Fibroblast of skin of right biceps (primary cell): ENCODE results near the gene FNDC3B.
A peak's percentile ranks its signal among the peaks of the same experiment; 100 is the strongest.

ENCODE experiments used
- DNase-seq: peaks from one replicate; pipeline ENCODE4 v3.0.0-alpha.2; 2013

FNDC3B gene

DNA sequence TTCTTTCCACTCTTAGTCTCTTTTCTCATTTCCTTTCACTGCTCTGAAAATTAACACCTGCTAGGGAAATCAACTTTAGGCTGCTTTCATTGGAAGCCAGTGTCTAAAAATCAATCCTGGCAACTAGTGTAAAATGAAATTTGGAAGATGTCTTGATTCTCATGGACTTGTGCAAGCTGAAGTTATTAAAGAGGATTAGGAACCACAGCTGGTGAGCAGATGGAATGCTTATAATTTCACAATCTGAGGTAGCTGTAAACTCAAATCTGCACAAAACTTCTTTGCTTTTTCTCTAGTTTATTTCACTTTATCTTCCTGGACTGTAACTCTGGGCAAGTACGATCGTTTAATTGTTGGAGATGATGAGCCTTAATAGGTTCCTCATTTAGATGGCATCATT, 233.3 kb downstream of the FNDC3B start:
- DNase-seq, result no peak

DNA sequence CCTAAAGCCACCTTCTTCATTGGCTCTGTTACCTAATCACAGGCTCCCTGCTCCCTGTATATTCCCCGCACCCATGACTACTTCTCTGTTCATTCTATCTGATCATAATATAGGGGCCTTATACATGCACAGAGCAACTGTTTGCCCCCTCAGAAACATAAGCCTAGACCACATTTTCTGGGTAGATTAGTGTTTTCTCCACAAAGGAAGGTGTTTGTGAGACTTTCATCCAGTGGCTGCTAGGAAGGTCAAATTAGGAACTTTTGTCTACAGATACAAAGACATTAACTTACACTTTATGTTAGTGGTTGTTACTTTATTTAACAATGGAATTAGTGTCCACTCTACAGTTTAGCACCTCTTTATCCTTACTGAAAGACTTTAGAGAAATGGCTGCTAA, 234.0 kb downstream of the FNDC3B start:
- DNase-seq, result no peak

- DNase-seq, result no peak
Measured at GRCh38 chr3:172274906-172275305, 235.5 kb downstream of the FNDC3B start.

GRCh38 chr3:172275586-172275985, 236.2 kb downstream of the FNDC3B start:
- DNase-seq, result no peak

DNA sequence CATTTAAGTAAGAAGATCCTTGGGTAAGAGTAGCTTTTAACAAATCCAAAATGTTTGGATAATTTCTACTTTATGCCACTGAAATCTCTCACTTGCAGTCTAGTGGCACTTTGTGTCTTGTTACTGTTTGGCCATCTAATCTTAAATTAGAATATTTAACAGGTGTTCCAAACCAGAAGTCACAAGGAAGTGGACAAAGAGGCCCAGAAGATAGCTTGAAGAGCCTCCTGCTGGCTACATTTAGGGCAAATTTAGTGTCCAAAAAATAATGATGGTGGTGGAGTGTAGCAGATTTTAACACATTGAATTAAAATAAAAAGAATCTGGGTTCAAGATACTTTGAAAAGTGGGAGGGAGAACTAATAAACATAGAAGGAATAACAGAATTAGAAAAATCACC, 236.7 kb downstream of the FNDC3B start:
- DNase-seq, result no peak

DNA sequence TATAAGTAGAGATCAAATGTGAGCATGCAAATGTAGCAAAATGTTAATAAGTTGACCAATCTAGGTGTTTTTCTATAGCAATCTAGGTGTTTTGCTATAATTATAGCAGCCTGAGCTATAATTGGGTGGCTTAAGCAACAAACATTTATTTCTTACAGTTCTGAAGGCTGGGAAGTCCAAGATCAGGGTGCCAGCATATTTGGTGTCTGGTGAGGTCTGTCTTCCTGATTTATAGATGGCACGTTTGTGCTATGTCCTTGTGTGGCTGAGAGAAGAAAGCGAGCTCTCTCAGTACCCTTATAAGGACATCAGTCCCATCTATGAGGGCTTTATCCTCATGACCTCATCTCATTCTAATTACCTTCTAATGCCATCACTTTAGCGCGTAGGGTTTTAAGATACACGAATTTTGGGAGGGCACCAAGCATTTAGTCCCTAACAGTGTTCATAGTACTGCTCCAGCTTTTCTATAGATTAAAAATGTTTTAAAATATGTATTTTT, 237.8 kb downstream of the FNDC3B start:
- no peak for DNase-seq

- DNase-seq, result peak; percentile 40
Measured at GRCh38 chr3:172279191-172279640, 239.8 kb downstream of the FNDC3B start.

GRCh38 chr3:172279974-172280373, 240.6 kb downstream of the FNDC3B start:
- no peak for DNase-seq

DNA sequence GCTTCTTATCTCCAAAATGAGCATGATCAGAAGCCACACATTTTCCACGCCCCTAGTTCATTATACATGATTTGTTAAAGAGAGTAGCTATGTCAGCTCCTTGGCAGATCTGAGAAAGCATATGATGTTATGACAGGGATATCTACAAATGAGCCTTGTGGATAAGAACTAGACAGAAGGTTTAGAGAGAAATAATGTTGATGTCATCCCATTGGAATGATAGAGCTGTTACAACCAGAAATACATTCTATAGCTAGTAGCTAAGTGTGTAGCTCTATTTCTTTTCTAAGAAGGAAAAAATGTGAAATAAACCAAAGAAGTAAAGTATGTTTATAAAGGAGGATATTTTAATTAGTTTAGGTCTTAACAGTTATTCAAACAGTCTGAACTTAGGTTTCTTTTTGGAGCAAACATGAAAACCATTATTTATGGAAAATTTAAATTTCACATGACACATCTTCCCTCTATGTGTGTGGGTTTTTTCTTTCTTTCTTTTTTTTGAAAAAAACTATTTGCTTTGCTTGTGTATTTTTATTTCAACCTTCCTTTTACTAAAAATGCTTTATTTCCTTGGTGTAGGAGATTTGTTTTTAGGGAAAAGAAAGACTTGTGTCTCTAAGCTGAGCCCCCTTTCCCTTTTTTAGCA, 241.2 kb downstream of the FNDC3B start:
- peak; percentile 91 for DNase-seq

DNA sequence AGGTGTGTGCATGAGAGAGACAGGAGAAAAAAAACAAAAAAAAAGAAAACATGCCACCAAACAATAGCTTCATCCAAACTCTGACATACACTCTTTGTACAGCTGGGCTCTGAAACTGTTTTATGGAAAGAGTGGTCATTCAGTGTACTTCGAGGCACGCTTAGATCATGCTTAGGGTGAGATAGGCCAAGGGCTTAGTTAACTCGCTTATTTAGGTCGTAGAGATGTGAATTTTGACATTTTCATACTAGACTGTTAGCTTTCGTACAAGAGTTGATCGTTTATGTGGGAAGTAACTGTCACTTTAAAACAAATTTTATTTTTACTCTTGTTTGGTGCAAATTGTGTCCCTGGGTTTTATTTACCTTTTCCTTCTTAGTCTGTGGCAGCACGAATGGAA, 242.5 kb downstream of the FNDC3B start:
- no peak for DNase-seq

DNA sequence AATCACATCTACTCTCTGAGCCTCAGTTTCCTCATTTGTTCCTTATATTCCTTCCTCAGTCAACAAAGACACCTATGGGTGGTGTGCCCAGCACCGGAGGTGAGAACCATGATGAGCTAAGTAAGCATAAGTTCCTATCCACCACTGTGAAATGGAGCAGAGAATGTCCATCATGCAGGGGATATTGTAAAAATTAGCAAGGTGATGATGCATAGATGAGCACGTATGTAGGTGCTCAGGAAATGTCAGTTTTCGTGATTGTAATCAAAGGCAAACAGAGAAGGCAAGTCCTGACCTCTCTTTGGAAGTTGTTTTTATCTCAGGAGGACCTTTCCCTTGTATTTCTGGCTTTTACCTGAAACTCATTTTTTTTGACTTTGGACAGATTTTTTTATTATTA, 243.5 kb downstream of the FNDC3B start:
- DNase-seq, result no peak

- DNase-seq, result no peak
Measured at GRCh38 chr3:172283841-172284357, 244.5 kb downstream of the FNDC3B start.

- DNase-seq, result peak; percentile 88
Measured at GRCh38 chr3:172285844-172286243, 246.5 kb downstream of the FNDC3B start.

- no peak for DNase-seq
Measured at GRCh38 chr3:172286548-172287148, 247.3 kb downstream of the FNDC3B start.

- no peak for DNase-seq
Measured at GRCh38 chr3:172287937-172288477, 248.6 kb downstream of the FNDC3B start.

DNA sequence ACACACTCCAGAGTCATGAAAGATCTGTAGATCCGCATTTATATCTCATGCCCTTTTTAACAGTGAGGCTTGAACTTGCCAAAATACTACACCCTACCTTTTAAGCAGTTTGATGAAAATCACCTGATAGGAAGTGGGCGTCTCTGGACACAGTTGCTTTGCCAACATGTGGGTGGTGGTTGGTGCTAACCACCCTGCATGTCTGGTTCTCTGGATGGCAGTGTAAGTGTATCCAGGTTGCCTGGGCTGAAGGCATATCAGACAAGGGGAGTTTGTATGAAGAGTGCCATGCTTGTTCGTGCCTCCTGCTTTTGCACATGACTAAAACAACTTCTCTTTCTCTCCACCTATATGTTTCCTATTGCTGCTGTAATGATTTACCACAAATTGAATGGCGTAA, 249.3 kb downstream of the FNDC3B start:
- DNase-seq, result no peak

GRCh38 chr3:172289583-172289982, 250.2 kb downstream of the FNDC3B start:
- no peak for DNase-seq

- DNase-seq, result no peak
Measured at GRCh38 chr3:172290457-172290856, 251.1 kb downstream of the FNDC3B start.

- DNase-seq, result no peak
Measured at GRCh38 chr3:172291650-172292049, 252.3 kb downstream of the FNDC3B start.

DNA sequence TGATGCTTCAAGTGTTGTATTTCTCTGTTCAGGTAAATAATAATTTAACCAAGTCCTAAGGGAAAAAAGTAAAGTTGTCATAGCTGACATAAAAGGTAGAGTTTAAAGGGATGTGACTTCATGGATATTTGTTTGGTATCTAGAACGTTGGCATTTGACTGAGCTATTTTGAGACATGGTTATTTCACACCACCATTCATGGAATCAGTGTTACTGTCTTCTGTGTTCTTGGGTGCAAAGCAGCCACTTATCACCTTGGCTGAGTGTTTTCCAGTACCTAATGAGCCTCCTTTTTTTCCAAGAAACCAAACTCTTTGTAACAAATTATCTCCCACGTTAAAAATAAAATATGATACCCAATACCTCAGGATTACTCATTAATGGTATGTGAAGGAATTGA, 253.0 kb downstream of the FNDC3B start:
- DNase-seq, result no peak

- DNase-seq, result no peak
Measured at GRCh38 chr3:172293093-172293492, 253.7 kb downstream of the FNDC3B start.

- DNase-seq, result no peak
Measured at GRCh38 chr3:172294223-172294806, 254.9 kb downstream of the FNDC3B start.

- no peak for DNase-seq
Measured at GRCh38 chr3:172296248-172296974, 257.0 kb downstream of the FNDC3B start.
